ENCODE results near the gene PPARG. TPM values are rescaled to one million over a fixed set of nuclear protein-coding genes. Genes with fewer than 3 reads are reported as not detected.

The PPARG gene
- total and polyA plus RNA-seq, 2 experiments from 2014 or later, result 0.45 to 1.2 TPM

- Histone ChIP-seq H3K27ac (no peak overlapping the region), H3K27me3 (peaks cover 11% of the 10 kb centered on the region), H3K4me1 (ENCODE audit: low read depth) (no peaks in the 10 kb centered on the region), H3K36me3 (no peaks in the 10 kb centered on the region), H3K9me3 (ENCODE audit: low read depth) (no peaks in the 10 kb centered on the region), H3K4me3 (no peak overlapping the region)
- DNase-seq (ENCODE audit: low read depth in 1 of 2, low spot score in 1 of 2), result no peak
- TF ChIP-seq, protein P1, sequence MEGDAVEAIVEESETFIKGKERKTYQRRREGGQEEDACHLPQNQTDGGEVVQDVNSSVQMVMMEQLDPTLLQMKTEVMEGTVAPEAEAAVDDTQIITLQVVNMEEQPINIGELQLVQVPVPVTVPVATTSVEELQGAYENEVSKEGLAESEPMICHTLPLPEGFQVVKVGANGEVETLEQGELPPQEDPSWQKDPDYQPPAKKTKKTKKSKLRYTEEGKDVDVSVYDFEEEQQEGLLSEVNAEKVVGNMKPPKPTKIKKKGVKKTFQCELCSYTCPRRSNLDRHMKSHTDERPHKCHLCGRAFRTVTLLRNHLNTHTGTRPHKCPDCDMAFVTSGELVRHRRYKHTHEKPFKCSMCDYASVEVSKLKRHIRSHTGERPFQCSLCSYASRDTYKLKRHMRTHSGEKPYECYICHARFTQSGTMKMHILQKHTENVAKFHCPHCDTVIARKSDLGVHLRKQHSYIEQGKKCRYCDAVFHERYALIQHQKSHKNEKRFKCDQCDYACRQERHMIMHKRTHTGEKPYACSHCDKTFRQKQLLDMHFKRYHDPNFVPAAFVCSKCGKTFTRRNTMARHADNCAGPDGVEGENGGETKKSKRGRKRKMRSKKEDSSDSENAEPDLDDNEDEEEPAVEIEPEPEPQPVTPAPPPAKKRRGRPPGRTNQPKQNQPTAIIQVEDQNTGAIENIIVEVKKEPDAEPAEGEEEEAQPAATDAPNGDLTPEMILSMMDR (IDR thresholded peaks at IDR 0.05; ENCODE audit: low read depth, low read length), result no peak
These were observed 86.7 kb downstream of the PPARG start for GRCh38 chr3:12375572-12375971.

DNA sequence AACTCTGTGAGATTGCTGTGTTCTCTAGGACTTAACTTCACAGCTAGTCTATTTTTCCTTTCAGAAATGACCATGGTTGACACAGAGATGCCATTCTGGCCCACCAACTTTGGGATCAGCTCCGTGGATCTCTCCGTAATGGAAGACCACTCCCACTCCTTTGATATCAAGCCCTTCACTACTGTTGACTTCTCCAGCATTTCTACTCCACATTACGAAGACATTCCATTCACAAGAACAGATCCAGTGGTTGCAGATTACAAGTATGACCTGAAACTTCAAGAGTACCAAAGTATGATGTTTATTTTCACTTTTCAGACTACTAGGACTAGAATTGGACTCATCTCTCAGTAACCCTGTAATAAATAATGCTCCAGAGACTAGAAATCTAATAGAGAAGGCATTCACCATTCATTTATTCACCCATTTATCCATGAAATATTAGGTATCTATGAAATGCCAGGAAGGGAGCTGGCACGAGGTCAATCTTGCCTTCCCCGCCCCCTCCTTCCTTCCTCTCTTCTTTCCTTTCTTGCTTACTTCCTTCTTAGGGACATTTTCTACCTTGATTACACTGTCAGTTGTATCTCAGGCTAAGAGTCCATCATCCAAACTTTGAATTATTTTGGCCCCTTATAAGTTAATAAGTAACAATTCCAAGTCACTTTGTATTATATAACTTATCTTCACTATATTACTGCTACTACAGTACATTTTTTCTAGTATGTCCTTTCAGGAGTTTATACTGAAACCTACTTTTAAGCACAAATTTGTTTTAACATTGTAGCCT is 91.0 kb downstream of the PPARG start:
- no peak for DNase-seq (ENCODE audit: low read depth in 1 of 2, low spot score in 1 of 2)
- Histone ChIP-seq H3K4me3 (no peak overlapping the region), H3K4me1 (ENCODE audit: low read depth) (no peaks in the 10 kb centered on the region), H3K9me3 (ENCODE audit: low read depth) (no peaks in the 10 kb centered on the region), H3K27me3 (no peaks in the 10 kb centered on the region), H3K36me3 (no peaks in the 10 kb centered on the region), H3K27ac (no peak overlapping the region)
- TF ChIP-seq, protein P1 (IDR thresholded peaks at IDR 0.05; ENCODE audit: low read depth, low read length), result no peak

DNA sequence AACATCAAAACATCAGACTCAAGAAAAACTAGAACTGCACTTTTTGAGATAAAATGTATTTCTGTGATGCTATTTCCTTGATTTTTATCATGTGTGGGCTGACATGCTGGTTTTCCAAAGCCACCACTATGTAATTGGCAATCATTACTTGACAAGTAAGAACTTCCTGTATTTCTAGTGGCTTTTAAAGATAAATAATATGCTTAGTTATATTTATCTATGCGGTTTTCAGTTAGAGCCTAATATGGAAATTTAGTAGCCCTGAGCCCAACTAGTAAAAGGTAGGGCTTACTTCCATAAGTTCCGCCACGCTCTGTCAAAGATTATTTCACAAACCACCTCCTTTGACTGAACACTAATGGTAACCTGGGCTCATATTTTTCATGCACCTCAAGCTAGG is 91.6 kb downstream of the PPARG start:
- H3K27me3 ChIP-seq, result no peaks in the 10 kb centered on the region
- H3K4me3 ChIP-seq, result no peak overlapping the region
- DNase-seq (ENCODE audit: low read depth in 1 of 2, low spot score in 1 of 2), result no peak
- no peaks in the 10 kb centered on the region for H3K4me1 ChIP-seq (ENCODE audit: low read depth)
- H3K36me3 ChIP-seq, result no peaks in the 10 kb centered on the region
- H3K27ac ChIP-seq, result no peak overlapping the region
- H3K9me3 ChIP-seq (ENCODE audit: low read depth), result no peaks in the 10 kb centered on the region
- TF ChIP-seq, protein P1 (IDR thresholded peaks at IDR 0.05; ENCODE audit: low read depth, low read length), result no peak

- Histone ChIP-seq H3K27me3 (peaks cover 4% of the 10 kb centered on the region), H3K4me1 (ENCODE audit: low read depth) (no peaks in the 10 kb centered on the region), H3K27ac (no peak overlapping the region), H3K36me3 (no peaks in the 10 kb centered on the region), H3K9me3 (ENCODE audit: low read depth) (no peaks in the 10 kb centered on the region), H3K4me3 (no peak overlapping the region)
- DNase-seq (ENCODE audit: low read depth in 1 of 2, low spot score in 1 of 2), result no peak
- TF ChIP-seq, protein P1 (IDR thresholded peaks at IDR 0.05; ENCODE audit: low read depth, low read length), result no peak
These were observed 92.3 kb downstream of the PPARG start for GRCh38 chr3:12381199-12381598.

DNA sequence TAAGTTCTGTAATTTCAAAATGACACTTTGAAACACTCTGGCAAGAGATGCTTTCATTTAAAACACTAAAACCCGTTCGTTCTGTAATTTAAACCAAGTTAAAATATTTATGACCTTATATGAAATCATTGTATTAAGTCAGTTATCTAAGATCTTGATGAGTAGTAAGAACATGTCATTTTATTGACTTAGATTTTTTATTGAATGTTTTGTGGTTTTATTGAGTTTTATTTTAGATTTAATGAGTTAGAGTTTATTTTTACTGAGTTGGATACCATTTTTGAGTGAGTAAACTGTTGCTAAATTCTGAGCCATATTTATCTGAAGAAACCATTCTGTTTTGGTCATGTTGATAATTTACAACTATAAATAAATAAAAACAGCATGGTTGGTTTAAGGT is 94.3 kb downstream of the PPARG start:
- Histone ChIP-seq H3K4me1 (ENCODE audit: low read depth) (no peaks in the 10 kb centered on the region), H3K9me3 (ENCODE audit: low read depth) (no peaks in the 10 kb centered on the region), H3K4me3 (no peak overlapping the region), H3K27ac (no peak overlapping the region), H3K36me3 (no peaks in the 10 kb centered on the region), H3K27me3 (peaks cover 4% of the 10 kb centered on the region)
- TF ChIP-seq, protein P1 (IDR thresholded peaks at IDR 0.05; ENCODE audit: low read depth, low read length), result no peak
- DNase-seq (ENCODE audit: low read depth in 1 of 2, low spot score in 1 of 2), result no peak
